HG02885 (cell line): ENCODE measurements around the gene NLGN1.

Experiments
- ATAC-seq: cut with Tn5 transposase; IDR thresholded peaks from one replicate; pipeline ENCODE4 v1.9.1; 2021; ENCODE audit warnings: mild to moderate bottlenecking; ENCODE audit not compliant: unreplicated experiment, poor library complexity

NLGN1 gene

GRCh38 chr3:173889596-173889995 lies 492.1 kb downstream of the NLGN1 start:
- no peak for ATAC-seq

DNA sequence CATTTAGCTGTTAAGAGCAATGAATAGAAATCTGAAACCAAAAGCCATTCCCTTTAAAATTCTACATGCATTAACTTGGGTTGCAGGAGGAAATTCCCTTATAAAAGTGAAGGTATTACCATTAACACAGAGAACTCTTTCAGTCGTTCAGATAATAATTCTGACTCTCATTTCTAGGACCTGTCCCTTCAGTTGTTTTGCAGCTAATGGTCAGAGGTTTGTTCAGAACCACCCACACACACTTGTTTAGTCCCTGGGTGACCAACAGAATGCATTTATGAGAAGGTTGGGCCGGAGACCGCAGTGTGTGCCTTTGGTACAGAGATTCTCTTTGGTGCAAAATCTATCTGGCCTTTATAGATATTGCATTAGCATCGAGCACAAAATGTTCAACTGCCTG lies 492.5 kb downstream of the NLGN1 start:
- no peak for ATAC-seq

DNA sequence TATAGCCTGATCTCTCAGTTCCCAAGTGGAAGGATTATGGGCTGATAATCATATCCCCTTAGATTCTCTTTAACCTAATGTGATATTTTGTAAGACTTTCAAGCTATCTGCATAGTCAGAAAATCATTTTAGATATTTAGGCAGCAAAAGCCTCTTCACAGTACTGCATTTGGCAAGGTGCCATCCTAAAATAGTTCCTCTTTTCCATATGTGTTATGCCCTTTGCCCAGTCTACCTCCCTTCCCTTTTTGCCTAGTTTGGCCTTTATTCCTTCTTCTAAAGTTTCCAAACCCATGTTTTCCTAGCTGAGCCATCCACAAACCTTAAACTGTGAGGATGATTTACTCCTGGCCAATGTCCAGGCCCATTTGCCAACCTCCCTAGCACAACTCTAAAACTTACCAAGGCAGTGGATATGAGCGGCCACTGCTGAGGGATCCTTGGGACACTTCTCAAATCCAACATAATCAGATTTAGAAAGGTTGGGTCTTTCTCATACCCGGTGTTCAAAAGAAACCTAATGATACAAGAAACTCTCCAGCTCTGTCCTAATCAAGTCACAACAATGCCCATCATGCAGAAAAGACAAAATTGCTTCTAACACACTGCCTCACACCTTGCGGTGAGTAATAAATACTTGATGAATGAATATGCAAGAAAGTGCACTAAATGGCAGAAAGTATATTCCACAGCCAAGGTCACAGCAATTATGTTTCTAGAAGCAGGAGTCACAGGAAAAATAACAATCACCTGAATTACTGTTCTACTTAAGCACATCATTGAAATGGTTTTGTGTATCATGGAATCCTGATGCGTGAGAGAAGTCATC lies 493.9 kb downstream of the NLGN1 start:
- ATAC-seq = no peak

- no peak for ATAC-seq
Measured at GRCh38 chr3:173892547-173892946, 495.0 kb downstream of the NLGN1 start.

DNA sequence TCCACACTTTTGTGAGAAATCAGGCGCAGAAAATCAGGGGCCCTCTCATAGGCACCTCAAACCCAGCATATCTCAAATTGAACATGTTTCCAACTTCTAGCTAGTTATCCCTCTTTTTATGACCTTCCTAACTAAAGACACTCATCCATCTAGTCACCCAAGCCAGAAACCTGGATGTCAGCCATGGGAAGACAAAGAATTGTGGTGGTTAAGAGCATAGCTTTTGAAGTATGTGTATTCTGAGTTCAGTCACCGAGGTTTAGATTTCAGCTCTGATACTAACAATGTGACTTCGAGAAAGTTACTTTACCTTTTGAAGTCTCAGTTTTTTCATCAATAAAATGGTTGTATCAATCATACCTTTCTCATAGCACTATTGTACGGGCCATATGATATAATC lies 495.5 kb downstream of the NLGN1 start:
- ATAC-seq = no peak

DNA sequence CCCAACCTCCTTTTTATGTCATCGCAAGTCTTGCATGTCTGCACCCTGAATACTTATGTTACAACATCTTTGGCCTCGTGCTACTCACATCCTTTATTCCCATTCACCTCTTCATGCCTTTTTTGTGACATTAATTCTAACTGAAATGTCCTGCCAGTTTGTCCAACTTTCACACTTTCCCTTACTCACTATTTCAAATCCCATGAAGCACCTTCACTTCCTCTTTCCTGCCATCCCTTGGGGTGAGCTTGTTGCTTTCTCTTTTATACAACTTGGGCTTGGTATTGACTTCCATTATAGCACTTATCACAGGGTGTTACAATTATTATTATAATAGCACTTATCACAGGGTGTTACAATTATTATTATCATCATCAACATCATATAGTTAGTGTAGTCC lies 496.3 kb downstream of the NLGN1 start:
- no peak for ATAC-seq

DNA sequence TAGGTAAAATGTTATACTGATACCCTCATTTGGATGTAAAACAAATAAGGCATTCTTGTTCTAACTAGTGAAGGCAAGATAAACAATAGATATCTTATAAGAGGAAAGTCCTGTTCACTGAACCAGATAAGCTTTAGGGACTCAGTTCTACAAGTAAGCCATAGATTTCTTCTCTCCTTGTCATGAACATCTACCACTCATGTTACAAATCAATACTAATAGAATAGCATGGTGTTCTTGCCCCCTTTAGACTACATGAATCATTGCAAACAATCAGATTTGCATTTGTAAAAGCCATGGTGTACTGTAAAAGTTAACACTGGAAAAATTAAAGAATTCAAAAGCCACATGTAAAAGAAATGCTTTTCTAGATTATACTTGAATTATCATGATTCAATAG lies 500.1 kb downstream of the NLGN1 start:
- ATAC-seq = no peak

DNA sequence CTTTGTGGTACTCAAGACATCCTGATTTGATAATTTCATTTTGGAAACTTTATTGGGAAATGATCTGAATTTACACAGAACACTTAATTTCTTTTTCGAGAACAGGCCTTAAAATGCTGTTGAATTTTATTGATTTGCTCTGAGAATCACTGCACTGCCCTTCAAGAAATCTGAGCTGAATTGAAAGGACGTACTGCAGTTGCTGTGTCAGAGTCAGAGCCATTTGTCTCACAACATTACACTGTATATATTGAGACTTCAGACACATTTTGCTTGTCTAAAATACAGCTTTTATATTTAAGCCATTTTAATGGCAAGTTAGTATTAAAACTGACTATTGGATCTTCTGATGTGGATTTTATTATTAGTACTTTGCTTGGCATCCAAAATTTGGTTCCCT lies 504.1 kb downstream of the NLGN1 start:
- ATAC-seq = no peak

- no peak for ATAC-seq
Measured at GRCh38 chr3:173902401-173902800, 504.9 kb downstream of the NLGN1 start.

DNA sequence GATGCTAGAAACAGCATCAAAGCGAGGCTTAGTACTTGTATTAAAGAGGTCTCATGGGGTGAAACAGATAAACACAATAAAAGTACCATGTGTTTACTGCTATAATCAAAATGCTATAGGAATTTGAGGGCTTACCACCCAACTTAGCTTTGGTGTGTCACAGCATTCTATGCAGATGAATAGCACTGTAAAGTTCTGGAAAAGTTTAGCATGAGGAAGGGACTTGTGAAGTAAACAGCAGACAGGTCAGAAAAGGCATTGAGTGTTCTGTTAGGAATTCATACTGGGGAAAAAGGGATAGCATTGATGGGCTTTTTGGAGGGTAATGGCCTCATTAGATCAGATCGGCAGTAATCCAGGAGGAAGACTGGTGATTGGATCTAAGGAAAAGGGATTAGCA lies 505.3 kb downstream of the NLGN1 start:
- no peak for ATAC-seq

GRCh38 chr3:173905381-173905780 lies 507.8 kb downstream of the NLGN1 start:
- no peak for ATAC-seq

- ATAC-seq = no peak
Measured at GRCh38 chr3:173911446-173911845, 513.9 kb downstream of the NLGN1 start.

DNA sequence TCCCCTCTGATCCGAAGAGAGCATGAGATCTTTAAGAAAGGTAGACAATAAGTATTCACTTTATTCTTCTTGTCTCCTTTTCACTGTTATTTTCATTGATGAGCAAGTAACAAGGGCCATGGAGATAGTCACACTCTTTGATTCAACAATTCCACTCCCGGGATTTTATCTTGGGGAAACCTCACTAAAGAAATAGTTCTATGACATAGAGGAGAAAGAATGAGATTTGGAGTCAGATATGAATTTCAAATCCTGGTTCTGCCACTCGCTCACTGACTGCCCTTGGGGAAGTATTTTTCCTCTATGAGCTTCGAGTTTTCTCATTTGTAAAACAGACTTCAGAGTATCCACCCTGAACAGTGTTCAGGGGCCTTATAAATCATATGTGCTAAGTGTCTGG lies 514.6 kb downstream of the NLGN1 start:
- no peak for ATAC-seq

GRCh38 chr3:173913397-173913796 lies 515.9 kb downstream of the NLGN1 start:
- ATAC-seq = no peak

- no peak for ATAC-seq
Measured at GRCh38 chr3:173913974-173914421, 516.5 kb downstream of the NLGN1 start.

GRCh38 chr3:173916799-173917198 lies 519.3 kb downstream of the NLGN1 start:
- ATAC-seq = no peak

DNA sequence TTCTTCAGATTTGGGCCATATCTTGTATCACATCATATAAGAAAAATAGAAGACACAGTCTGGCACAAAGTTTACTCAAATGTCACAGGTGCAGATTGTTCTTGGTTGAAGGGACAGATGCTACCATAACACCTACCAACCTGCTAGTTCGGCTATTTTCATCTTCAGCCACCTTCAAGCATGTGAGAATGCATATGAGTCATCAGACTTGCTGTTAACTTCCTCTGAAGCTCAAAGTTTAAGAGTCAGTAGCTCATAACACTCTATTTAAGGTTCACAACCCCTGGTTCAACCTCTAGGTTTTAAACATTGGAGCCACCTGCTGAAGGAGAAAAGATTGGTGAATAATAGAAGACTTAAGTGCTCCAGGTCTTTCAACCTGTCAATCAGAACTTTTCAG lies 522.8 kb downstream of the NLGN1 start:
- ATAC-seq = peak; percentile 68

- ATAC-seq = no peak
Measured at GRCh38 chr3:173921732-173922131, 524.2 kb downstream of the NLGN1 start.

DNA sequence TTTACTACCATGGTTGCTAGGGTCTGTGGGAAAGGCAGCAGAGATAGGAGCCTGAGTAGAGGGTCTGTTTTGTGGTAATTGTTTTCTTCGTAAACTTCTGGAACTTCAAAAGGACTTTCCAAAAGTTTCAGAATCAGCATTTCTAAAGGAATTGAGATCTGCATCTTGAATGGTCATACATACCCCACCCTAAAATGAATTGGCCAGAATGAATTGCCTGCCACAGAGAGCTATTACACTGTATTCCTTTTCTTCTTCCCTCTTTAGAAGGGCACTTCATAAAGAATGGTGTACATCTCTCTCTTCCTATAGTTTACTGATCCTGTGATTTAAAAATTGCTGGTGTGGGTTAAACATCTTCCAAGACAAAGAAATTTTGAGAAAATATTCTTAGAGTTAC lies 525.7 kb downstream of the NLGN1 start:
- no peak for ATAC-seq

DNA sequence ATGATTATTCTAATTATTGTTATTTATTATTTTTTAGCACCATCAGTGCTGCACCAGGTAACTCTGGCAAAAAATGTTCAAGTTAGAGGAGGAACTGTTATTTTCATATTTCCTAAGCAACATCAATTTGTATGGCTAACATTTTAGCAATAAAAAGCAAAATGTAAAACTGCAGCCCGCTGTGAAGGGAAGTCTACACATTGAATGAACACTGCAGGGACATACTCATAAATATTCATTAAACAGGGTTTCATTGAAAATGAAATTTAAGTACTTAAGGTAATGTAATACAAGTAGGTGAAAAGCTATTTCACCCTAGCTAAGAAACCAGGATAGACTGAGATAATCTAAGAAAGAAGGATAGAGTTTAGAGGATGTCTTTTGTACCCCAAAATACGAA lies 532.7 kb downstream of the NLGN1 start:
- ATAC-seq = no peak

- peak; percentile 69 for ATAC-seq
Measured at GRCh38 chr3:173932624-173933023, 535.1 kb downstream of the NLGN1 start.

- ATAC-seq = peak; percentile 8
Measured at GRCh38 chr3:173933113-173933512, 535.6 kb downstream of the NLGN1 start.
